Fibroblast of skin of back (primary cell): ENCODE measurements around the gene MRGPRF.

Source experiments
- DNase-seq: peaks from one replicate; pipeline ENCODE4 v3.0.0-alpha.2; 2013

Gene MRGPRF

GRCh38 chr11:69022260-69022659, 9.2 kb upstream of the MRGPRF start:
- no peak for DNase-seq

- DNase-seq: peak; percentile 61
Observed at GRCh38 chr11:69018924-69019323, 5.9 kb upstream of the MRGPRF start.

GRCh38 chr11:69017951-69018350, 4.9 kb upstream of the MRGPRF start:
- no peak for DNase-seq

GRCh38 chr11:69014898-69015549, 2.0 kb upstream of the MRGPRF start:
- DNase-seq: no peak

GRCh38 chr11:69014084-69014851, 1.2 kb upstream of the MRGPRF start:
- peak; percentile 36 for DNase-seq

GRCh38 chr11:69012092-69013008, 696 bp downstream of the MRGPRF start:
- DNase-seq: peak; percentile 20

GRCh38 chr11:69011624-69012091, 1.4 kb downstream of the MRGPRF start:
- no peak for DNase-seq

GRCh38 chr11:69010964-69011623, 2.0 kb downstream of the MRGPRF start:
- peak; percentile 89 for DNase-seq

- peak; percentile 34 for DNase-seq
Observed at GRCh38 chr11:69010361-69010891, 2.6 kb downstream of the MRGPRF start.

GRCh38 chr11:69009441-69010211, 3.4 kb downstream of the MRGPRF start:
- no peak for DNase-seq

- DNase-seq: peak; percentile 98
Observed at GRCh38 chr11:69008737-69009440, 4.2 kb downstream of the MRGPRF start.

GRCh38 chr11:69007975-69008381, 5.1 kb downstream of the MRGPRF start:
- peak; percentile 21 for DNase-seq

GRCh38 chr11:69006816-69007215, 6.2 kb downstream of the MRGPRF start:
- no peak for DNase-seq

- DNase-seq: no peak
Observed at GRCh38 chr11:69005631-69006368, 7.2 kb downstream of the MRGPRF start.

GRCh38 chr11:69005183-69005630, 7.8 kb downstream of the MRGPRF start:
- DNase-seq: no peak

GRCh38 chr11:69004411-69005182, 8.4 kb downstream of the MRGPRF start:
- DNase-seq: no peak

- DNase-seq: no peak
Observed at GRCh38 chr11:69003866-69004367, 9.1 kb downstream of the MRGPRF start.

- DNase-seq: no peak
Observed at GRCh38 chr11:69003301-69003865, 9.7 kb downstream of the MRGPRF start.
